Liver (tissue), 9 donors: ENCODE measurements around the gene MAP1A. TPM values are rescaled to one million over a fixed set of nuclear protein-coding genes. Genes with fewer than 3 reads are reported as not detected.

ENCODE experiments used
- DNase-seq: peaks from one replicate; pipeline ENCODE4 v3.0.0-alpha.2; 2017; ENCODE audit warnings: low spot score
- H3K27ac ChIP-seq, 2 donors: one replicate each; pipeline ENCODE4 v1.7.0; 2013; ENCODE audit warnings: inconsistent platforms in 2 of 2, low read length in 2 of 2, control low read depth in 1 of 2, low read depth in 1 of 2, mild to moderate bottlenecking in 1 of 2
- H3K27me3 ChIP-seq, 4 donors: one replicate each; pipeline versions ENCODE4 v1.6.1 to v1.7.0; 2013; ENCODE audit warnings: low read length in 3 of 4, inconsistent platforms in 1 of 4, mild to moderate bottlenecking in 1 of 4, moderate library complexity in 1 of 4; ENCODE audit not compliant: control insufficient read depth in 4 of 4, insufficient read depth in 4 of 4
- H3K36me3 ChIP-seq, 4 donors: one replicate each; pipeline versions ENCODE4 v1.6.1 to v1.7.0; 2013; ENCODE audit warnings: low read length in 3 of 4, mild to moderate bottlenecking in 3 of 4, low read depth in 1 of 4, moderate library complexity in 1 of 4; ENCODE audit not compliant: control insufficient read depth in 4 of 4, insufficient read depth in 3 of 4
- H3K4me1 ChIP-seq, 4 donors: one replicate each; pipeline versions ENCODE4 v1.6.1 to v1.7.0; 2013; ENCODE audit warnings: low read length in 3 of 4, mild to moderate bottlenecking in 3 of 4, moderate library complexity in 1 of 4; ENCODE audit not compliant: control insufficient read depth in 4 of 4, insufficient read depth in 4 of 4
- H3K4me3 ChIP-seq, 3 donors: one replicate each; pipeline versions ENCODE4 v1.6.1 to v1.7.0; 2013; ENCODE audit warnings: low read length in 3 of 3, control low read depth in 1 of 3, low read depth in 1 of 3, mild to moderate bottlenecking in 1 of 3
- H3K9ac ChIP-seq, 2 donors: one replicate each; pipeline ENCODE4 v1.7.0; 2013; ENCODE audit warnings: low read length in 2 of 2, mild to moderate bottlenecking in 2 of 2, moderate library complexity in 2 of 2, control low read depth in 1 of 2, low read depth in 1 of 2
- H3K9me3 ChIP-seq, 4 donors: one replicate each; pipeline versions ENCODE4 v1.6.1 to v1.7.0; 2013; ENCODE audit warnings: low read length in 3 of 4; ENCODE audit not compliant: control insufficient read depth in 4 of 4
- EGR1 ChIP-seq, 2 donors: IDR thresholded peaks; 2 replicates each; pipeline ENCODE4 v1.6.1; 2016 to 2018; ENCODE audit warnings: antibody characterized with exemption in 2 of 2, low read depth in 2 of 2
- FOXA1 ChIP-seq: IDR thresholded peaks from 2 replicates; pipeline ENCODE4 v1.6.1; 2016; ENCODE audit warnings: antibody characterized with exemption
- FOXA2 ChIP-seq: IDR thresholded peaks from 2 replicates; pipeline ENCODE4 v1.6.1; 2016; ENCODE audit warnings: antibody characterized with exemption
- GABPA ChIP-seq, 2 donors: IDR thresholded peaks in 1 of 2; conservative IDR thresholded peaks in 1 of 2; 2 replicates each; pipeline ENCODE4 v1.6.1; 2016; ENCODE audit warnings: antibody characterized with exemption in 2 of 2, mild to moderate bottlenecking in 1 of 2, moderate library complexity in 1 of 2
- HNF4A ChIP-seq, 2 donors: conservative IDR thresholded peaks; 2 replicates each; pipeline ENCODE4 v1.6.1; 2016; ENCODE audit warnings: antibody characterized with exemption in 2 of 2, mild to moderate bottlenecking in 2 of 2
- HNF4G ChIP-seq: IDR thresholded peaks from 2 replicates; pipeline ENCODE4 v1.6.1; 2016; ENCODE audit warnings: antibody characterized with exemption
- JUND ChIP-seq, 2 donors: IDR thresholded peaks; 2 replicates each; pipeline ENCODE4 v1.6.1; 2016; ENCODE audit warnings: antibody characterized with exemption in 2 of 2
- NR2F2 ChIP-seq: IDR thresholded peaks from 2 replicates; pipeline ENCODE4 v1.6.1; 2016; ENCODE audit warnings: antibody characterized with exemption
- RAD21 ChIP-seq, 2 donors: IDR thresholded peaks; 2 replicates each; pipeline ENCODE4 v1.6.1; 2016; ENCODE audit warnings: antibody characterized with exemption in 2 of 2, mild to moderate bottlenecking in 2 of 2
- REST ChIP-seq: IDR thresholded peaks from 2 replicates; pipeline ENCODE4 v1.6.1; 2016; ENCODE audit warnings: antibody characterized with exemption, mild to moderate bottlenecking
- SP1 ChIP-seq: IDR thresholded peaks from 2 replicates; pipeline ENCODE4 v1.6.1; 2018; ENCODE audit warnings: antibody characterized with exemption, mild to moderate bottlenecking
- TAF1 ChIP-seq: conservative IDR thresholded peaks from 2 replicates; pipeline ENCODE4 v1.6.1; 2016; ENCODE audit warnings: antibody characterized with exemption, mild to moderate bottlenecking
- YY1 ChIP-seq: IDR thresholded peaks from 2 replicates; pipeline ENCODE4 v1.6.1; 2016; ENCODE audit warnings: antibody characterized with exemption, mild to moderate bottlenecking
- WGBS: extraction: QIAGEN DNeasy Blood & Tissue Kit; methylation state at CpG from one replicate; pipeline ENCODE4 v1.1.7; 2013; 5-methylcytosine and 5-hydroxymethylcytosine counted together
- polyA plus RNA-seq, 2 donors: library from polyadenylated mRNA; stranded (reverse) in 1 of 2; unstranded in 1 of 2; fragments of 200-250 nt in 1 of 2; fragments of >200 nt in 1 of 2; fragmentation: Nextera tagmentation in 1 of 2; extraction: Ambion mirVana in 1 of 2; gene quantifications; one replicate each; pipeline versions ENCODE4 v1.2.1 to v1.2.3, GENCODE V29; 2013 to 2015
- total RNA-seq, 2 donors: library from RNA; depleted of rRNA; stranded (reverse); fragments of >200 nt; gene quantifications; one replicate each; pipeline ENCODE4 v1.2.3, GENCODE V29; 2014
- TF ChIP-seq, protein P1 (sequence below): IDR thresholded peaks from 2 replicates; pipeline ENCODE4 v1.6.1; 2016; ENCODE audit warnings: antibody characterized with exemption
- TF ChIP-seq, protein P2 (sequence below): IDR thresholded peaks from 2 replicates; pipeline ENCODE4 v1.6.1; 2016; ENCODE audit warnings: antibody characterized with exemption
- TF ChIP-seq, protein P3 (sequence below): IDR thresholded peaks from 2 replicates; pipeline ENCODE4 v1.6.1; 2016; ENCODE audit warnings: antibody characterized with exemption
- TF ChIP-seq, protein P4 (sequence below): fragments of 150-350 bp; IDR thresholded peaks from 2 replicates; pipeline ENCODE4 v1.5.1; 2017; ENCODE audit warnings: improper control_type of control experiment, low read depth, low read length; ENCODE audit not compliant: missing input control
- donor health status: healthy.
- donor health status: healthy.
- donor health status: healthy.
- donor health status: healthy.
- donor health status: healthy.

Gene MAP1A
- total and polyA plus RNA-seq, 4 donors: 0.11 to 0.89 (median 0.28) TPM

- Histone ChIP-seq H3K4me3 (peak overlapping the region; percentile 79 to 89 (median 82)), H3K27ac (peak overlapping the region; percentile 5 to 72), H3K27me3 (peaks cover 0 to 9% (median 0%) of the 10 kb centered on the region in 4 donors), H3K4me1 (peaks cover 5 to 15% (median 10%) of the 10 kb centered on the region in 4 donors), H3K9ac (peak overlapping the region in 1 of 2 donors; percentile 62), H3K36me3 (no peaks in the 10 kb centered on the region), H3K9me3 (no peaks in the 10 kb centered on the region)
- peak; percentile 95 for DNase-seq
- WGBS: 1% methylated on average over 41 of the region's 41 CpGs
- TF ChIP-seq EGR1 (IDR thresholded peaks at IDR 0.05; ENCODE audit: low read depth in 2 of 2) (no peak), YY1 (peak; percentile 89), HNF4G (no peak), FOXA2 (no peak), NR2F2 (peak; percentile 74), GABPA (IDR thresholded peaks at IDR 0.05 in 1 of 2, conservative IDR thresholded peaks at IDR 0.05 in 1 of 2) (peak in 1 of 2 donors; percentile 70), SP1 (peak; percentile 76), HNF4A (conservative IDR thresholded peaks at IDR 0.05) (no peak), FOXA1 (no peak), RAD21 (IDR thresholded peaks at IDR 0.05) (peak in 1 of 2 donors; percentile 15), TAF1 (no peak), JUND (IDR thresholded peaks at IDR 0.05) (no peak), REST (peak; percentile 48)
- TF ChIP-seq, protein P1, sequence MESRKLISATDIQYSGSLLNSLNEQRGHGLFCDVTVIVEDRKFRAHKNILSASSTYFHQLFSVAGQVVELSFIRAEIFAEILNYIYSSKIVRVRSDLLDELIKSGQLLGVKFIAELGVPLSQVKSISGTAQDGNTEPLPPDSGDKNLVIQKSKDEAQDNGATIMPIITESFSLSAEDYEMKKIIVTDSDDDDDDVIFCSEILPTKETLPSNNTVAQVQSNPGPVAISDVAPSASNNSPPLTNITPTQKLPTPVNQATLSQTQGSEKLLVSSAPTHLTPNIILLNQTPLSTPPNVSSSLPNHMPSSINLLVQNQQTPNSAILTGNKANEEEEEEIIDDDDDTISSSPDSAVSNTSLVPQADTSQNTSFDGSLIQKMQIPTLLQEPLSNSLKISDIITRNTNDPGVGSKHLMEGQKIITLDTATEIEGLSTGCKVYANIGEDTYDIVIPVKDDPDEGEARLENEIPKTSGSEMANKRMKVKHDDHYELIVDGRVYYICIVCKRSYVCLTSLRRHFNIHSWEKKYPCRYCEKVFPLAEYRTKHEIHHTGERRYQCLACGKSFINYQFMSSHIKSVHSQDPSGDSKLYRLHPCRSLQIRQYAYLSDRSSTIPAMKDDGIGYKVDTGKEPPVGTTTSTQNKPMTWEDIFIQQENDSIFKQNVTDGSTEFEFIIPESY: no peak
- TF ChIP-seq, protein P2, sequence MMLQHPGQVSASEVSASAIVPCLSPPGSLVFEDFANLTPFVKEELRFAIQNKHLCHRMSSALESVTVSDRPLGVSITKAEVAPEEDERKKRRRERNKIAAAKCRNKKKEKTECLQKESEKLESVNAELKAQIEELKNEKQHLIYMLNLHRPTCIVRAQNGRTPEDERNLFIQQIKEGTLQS: no peak
- TF ChIP-seq, protein P3, sequence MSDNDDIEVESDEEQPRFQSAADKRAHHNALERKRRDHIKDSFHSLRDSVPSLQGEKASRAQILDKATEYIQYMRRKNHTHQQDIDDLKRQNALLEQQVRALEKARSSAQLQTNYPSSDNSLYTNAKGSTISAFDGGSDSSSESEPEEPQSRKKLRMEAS: peak; percentile 81
- TF ChIP-seq, protein P4, sequence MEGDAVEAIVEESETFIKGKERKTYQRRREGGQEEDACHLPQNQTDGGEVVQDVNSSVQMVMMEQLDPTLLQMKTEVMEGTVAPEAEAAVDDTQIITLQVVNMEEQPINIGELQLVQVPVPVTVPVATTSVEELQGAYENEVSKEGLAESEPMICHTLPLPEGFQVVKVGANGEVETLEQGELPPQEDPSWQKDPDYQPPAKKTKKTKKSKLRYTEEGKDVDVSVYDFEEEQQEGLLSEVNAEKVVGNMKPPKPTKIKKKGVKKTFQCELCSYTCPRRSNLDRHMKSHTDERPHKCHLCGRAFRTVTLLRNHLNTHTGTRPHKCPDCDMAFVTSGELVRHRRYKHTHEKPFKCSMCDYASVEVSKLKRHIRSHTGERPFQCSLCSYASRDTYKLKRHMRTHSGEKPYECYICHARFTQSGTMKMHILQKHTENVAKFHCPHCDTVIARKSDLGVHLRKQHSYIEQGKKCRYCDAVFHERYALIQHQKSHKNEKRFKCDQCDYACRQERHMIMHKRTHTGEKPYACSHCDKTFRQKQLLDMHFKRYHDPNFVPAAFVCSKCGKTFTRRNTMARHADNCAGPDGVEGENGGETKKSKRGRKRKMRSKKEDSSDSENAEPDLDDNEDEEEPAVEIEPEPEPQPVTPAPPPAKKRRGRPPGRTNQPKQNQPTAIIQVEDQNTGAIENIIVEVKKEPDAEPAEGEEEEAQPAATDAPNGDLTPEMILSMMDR: peak; percentile 16
These were observed 7.0 kb upstream of the MAP1A start for GRCh38 chr15:43510200-43511011.
